GM12873 (cell line): Measurements from ENCODE around the gene STARD8.

ENCODE experiments used
- CTCF ChIP-seq: IDR thresholded peaks from 2 replicates; pipeline ENCODE4 v1.5.1; 2012; ENCODE audit warnings: low read depth, mild to moderate bottlenecking, moderate library complexity, low read length, control low read depth; ENCODE audit not compliant: insufficient read depth; ENCODE audit errors: missing control alignments

Gene STARD8

GRCh38 chrX:68758671-68759070, 111.2 kb downstream of the STARD8 start:
- TF ChIP-seq CTCF: no peak

- TF ChIP-seq CTCF: no peak
Measured at GRCh38 chrX:68761086-68761485, 113.6 kb downstream of the STARD8 start.

GRCh38 chrX:68762766-68763165, 115.3 kb downstream of the STARD8 start:
- TF ChIP-seq CTCF: no peak

GRCh38 chrX:68763481-68763880, 116.0 kb downstream of the STARD8 start:
- TF ChIP-seq CTCF: no peak
